Lower lobe of right lung (tissue), 2 donors: ENCODE results near the gene FPR1. TPM values are rescaled to one million over a fixed set of nuclear protein-coding genes. Genes with fewer than 3 reads are reported as not detected.

Experiments
- ATAC-seq, 2 donors: fragments of 200-7000 bp; cut with Tn5 transposase; one replicate each; pipeline ENCODE4 v1.9.1; 2020 to 2022; ENCODE audit warnings: mild to moderate bottlenecking in 2 of 2, moderate library complexity in 2 of 2
- DNase-seq: peaks from one replicate; pipeline ENCODE4 v3.0.0-alpha.2; 2020
- H3K27ac ChIP-seq: fragments of 200-600 bp; one replicate; pipeline ENCODE4 v1.8.0; 2022
- H3K27me3 ChIP-seq: fragments of 200-600 bp; one replicate; pipeline ENCODE4 v1.8.0; 2022; ENCODE audit warnings: low read depth
- H3K36me3 ChIP-seq: fragments of 200-600 bp; one replicate; pipeline ENCODE4 v1.8.0; 2022; ENCODE audit warnings: mild to moderate bottlenecking
- H3K4me1 ChIP-seq: fragments of 200-600 bp; one replicate; pipeline ENCODE4 v1.8.0; 2022
- H3K4me3 ChIP-seq: fragments of 200-600 bp; one replicate; pipeline ENCODE4 v1.8.0; 2022; ENCODE audit warnings: mild to moderate bottlenecking
- H3K9me3 ChIP-seq: fragments of 200-600 bp; one replicate; pipeline ENCODE4 v1.8.0; 2022
- intact Hi-C: fragments of 100-400 bp; cut with DNase I; formaldehyde crosslinking; loops from one replicate; pipeline ENCODE4 v1.11.0; 2022
- total RNA-seq: library from RNA; stranded (reverse); fragmentation: NEBNext Ultra II Directional; extraction: Animal tissue kit (Norgen Biotek cat#: 25700); gene quantifications from one replicate; pipeline ENCODE4 v1.2.1, GENCODE V29; 2021
- TF ChIP-seq, protein P1 (sequence below): fragments of 200-600 bp; IDR thresholded peaks from one replicate; pipeline ENCODE4 v1.8.0; 2022; ENCODE audit warnings: antibody characterized with exemption, mild to moderate bottlenecking
- donor health status: DM: no; HTN: yes; CAD: no; lungs with severe emphysema.

Gene FPR1
- total RNA-seq, 1 donor from 2014 or later: 105 TPM

DNA sequence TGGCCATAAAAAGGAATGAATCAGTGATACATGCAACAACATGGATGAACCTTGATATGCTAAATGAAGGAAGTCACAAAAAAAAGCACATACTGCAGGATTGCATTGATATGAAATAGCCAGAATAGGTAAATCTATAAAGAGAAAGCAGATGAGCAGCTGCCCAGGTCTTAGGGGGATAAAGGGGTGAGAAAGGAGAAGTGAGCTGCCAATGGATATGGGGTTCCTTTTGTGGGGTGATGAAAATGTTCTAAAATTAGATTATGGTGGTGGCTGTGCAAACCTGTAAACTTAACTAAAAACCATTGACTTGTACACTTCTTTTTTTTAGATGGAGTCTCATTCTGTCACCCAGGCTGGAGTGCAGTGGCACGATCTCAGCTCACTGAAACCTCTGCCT, 40.0 kb downstream of the FPR1 start:
- Histone ChIP-seq H3K27me3 (no peaks in the 10 kb centered on the region), H3K9me3 (no peaks in the 10 kb centered on the region), H3K27ac (no peak overlapping the region), H3K36me3 (peaks cover 7% of the 10 kb centered on the region), H3K4me3 (no peak overlapping the region), H3K4me1 (no peaks in the 10 kb centered on the region)
- intact Hi-C loops: no loop called here
- DNase-seq: no peak
- TF ChIP-seq, protein P1, sequence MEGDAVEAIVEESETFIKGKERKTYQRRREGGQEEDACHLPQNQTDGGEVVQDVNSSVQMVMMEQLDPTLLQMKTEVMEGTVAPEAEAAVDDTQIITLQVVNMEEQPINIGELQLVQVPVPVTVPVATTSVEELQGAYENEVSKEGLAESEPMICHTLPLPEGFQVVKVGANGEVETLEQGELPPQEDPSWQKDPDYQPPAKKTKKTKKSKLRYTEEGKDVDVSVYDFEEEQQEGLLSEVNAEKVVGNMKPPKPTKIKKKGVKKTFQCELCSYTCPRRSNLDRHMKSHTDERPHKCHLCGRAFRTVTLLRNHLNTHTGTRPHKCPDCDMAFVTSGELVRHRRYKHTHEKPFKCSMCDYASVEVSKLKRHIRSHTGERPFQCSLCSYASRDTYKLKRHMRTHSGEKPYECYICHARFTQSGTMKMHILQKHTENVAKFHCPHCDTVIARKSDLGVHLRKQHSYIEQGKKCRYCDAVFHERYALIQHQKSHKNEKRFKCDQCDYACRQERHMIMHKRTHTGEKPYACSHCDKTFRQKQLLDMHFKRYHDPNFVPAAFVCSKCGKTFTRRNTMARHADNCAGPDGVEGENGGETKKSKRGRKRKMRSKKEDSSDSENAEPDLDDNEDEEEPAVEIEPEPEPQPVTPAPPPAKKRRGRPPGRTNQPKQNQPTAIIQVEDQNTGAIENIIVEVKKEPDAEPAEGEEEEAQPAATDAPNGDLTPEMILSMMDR: no peak
- ATAC-seq: no peak

DNA sequence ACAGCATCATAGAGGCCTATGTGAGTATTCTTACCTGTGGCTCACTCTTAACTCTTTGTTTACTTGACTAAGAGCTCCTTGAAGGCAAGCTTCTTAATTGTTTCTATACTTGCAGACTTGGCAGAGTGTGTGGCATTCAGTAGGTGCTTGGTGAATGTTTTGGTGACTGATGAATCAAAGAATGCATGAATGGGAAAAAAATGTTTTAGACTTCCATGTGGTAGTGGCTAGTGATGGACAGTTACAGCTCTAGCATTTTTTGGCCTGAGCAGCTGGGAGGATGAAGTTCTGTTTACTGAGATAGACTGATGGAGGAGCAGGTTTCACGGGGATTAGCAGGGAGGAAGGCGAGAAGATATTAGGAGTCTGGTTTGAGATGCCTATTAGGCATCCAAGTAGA, 41.5 kb downstream of the FPR1 start:
- Histone ChIP-seq H3K27ac (no peak overlapping the region), H3K27me3 (no peaks in the 10 kb centered on the region), H3K9me3 (no peaks in the 10 kb centered on the region), H3K4me3 (no peak overlapping the region), H3K4me1 (peaks cover 2% of the 10 kb centered on the region), H3K36me3 (peaks cover 22% of the 10 kb centered on the region)
- no peak for ATAC-seq
- TF ChIP-seq, protein P1: no peak
- no peak for DNase-seq
- intact Hi-C loops: no loop called here

DNA sequence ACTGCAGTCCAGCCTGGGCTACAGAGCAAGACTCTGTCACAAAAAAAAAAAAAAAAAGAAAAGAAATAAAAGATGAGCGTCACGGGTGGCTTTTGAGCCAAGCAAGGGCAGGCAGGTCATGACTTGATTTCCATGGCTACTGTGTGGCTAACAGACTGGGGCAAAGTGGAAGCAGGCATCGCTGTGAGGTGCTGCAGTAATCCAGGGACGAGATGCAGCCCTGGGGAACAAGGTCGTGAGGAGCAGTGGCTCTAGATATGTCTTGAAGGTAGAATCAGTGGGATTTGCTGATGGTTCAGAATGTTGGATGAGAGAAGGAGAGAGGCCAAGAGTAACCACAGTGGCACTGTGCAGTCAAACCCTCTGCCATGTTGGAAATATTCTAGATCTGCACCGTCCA, 42.1 kb downstream of the FPR1 start:
- Histone ChIP-seq H3K36me3 (peaks cover 25% of the 10 kb centered on the region), H3K4me3 (no peak overlapping the region), H3K27ac (no peak overlapping the region), H3K4me1 (peaks cover 8% of the 10 kb centered on the region), H3K9me3 (no peaks in the 10 kb centered on the region), H3K27me3 (no peaks in the 10 kb centered on the region)
- ATAC-seq (no peak), DNase-seq (no peak)
- TF ChIP-seq, protein P1: no peak
- intact Hi-C loops: no loop called here

DNA sequence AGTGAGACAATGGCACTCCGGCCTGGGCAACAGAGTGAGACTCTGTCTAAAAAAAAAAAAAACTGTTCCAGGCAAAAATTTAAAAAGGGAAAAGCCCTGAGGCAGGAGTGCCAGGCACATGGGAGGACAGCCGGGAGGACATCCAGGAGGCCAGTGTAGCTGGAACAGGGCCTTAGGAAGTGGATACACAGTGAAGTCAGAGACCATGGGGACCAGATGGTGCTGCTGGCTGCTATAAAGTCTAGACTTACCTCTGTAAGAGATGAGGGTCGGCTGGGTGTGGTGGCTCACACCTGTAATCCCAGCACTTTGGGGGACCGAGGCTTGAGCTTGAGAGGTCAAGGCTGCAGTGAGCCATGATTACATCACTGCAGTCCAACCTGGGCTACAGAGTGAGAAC, 42.9 kb downstream of the FPR1 start:
- H3K36me3 ChIP-seq: peaks cover 25% of the 10 kb centered on the region
- TF ChIP-seq, protein P1: no peak
- DNase-seq (no peak), ATAC-seq (no peak)
- no peak overlapping the region for H3K27ac ChIP-seq
- no peak overlapping the region for H3K4me3 ChIP-seq
- H3K9me3 ChIP-seq: no peaks in the 10 kb centered on the region
- intact Hi-C loops: no loop called here
- peaks cover 8% of the 10 kb centered on the region for H3K4me1 ChIP-seq
- H3K27me3 ChIP-seq: no peaks in the 10 kb centered on the region

DNA sequence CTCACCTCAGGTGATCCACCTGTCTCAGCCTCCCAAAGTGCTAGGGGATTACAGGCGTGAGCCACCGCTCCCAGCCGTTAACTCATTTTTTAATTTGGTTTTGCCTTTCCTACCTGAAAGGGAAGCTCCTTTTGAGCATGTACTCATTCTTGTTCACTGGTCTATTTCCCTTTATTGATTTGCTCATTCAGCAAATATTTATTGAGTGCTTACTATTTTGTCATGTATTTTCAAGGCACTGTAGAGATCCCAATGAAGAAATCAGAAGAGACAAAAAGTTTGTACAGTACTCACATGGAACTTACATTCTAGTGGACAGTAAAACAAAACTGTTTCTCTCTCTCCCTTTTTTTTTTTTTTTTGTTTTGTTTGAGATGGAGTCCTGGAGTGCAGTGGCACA, 44.8 kb downstream of the FPR1 start:
- Histone ChIP-seq H3K27me3 (no peaks in the 10 kb centered on the region), H3K9me3 (no peaks in the 10 kb centered on the region), H3K4me3 (no peak overlapping the region), H3K27ac (no peak overlapping the region), H3K4me1 (peaks cover 26% of the 10 kb centered on the region), H3K36me3 (peaks cover 25% of the 10 kb centered on the region)
- TF ChIP-seq, protein P1: no peak
- DNase-seq (no peak), ATAC-seq (no peak)
- intact Hi-C loops: no loop called here

DNA sequence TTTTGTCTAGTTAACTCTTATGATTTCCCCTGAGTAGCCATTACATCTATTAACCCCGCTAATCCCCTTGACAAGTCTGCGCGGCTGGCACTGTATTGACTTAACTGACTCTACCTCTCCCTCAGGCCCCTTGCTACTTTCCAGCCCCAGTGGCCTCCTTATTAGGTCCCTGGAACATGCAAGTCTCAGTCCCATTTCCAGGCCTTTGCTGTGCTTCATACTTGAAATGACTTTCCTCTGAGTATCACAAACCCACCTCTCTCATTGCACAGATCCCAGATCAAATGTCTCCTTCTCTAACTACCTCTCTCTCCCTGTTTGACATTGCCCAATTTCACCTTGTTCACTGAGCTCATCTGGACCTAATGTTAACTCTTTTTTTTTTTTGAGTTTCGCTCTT, 45.4 kb downstream of the FPR1 start:
- no peak overlapping the region for H3K27ac ChIP-seq
- intact Hi-C loops: no loop called here
- peaks cover 25% of the 10 kb centered on the region for H3K36me3 ChIP-seq
- TF ChIP-seq, protein P1: no peak
- ATAC-seq: no peak
- no peak overlapping the region for H3K4me3 ChIP-seq
- H3K4me1 ChIP-seq: peaks cover 29% of the 10 kb centered on the region
- H3K27me3 ChIP-seq: no peaks in the 10 kb centered on the region
- no peak for DNase-seq
- H3K9me3 ChIP-seq: no peaks in the 10 kb centered on the region
